NOMO-1 treated with DMSO at 0.1 percent for 48 hours (cell line): Measurements from ENCODE around the gene KLF9.
"Not testable (repeated sequence)": the region's sequence is repeated elsewhere in the genome, so short reads cannot be mapped to it uniquely, and the experiment has no call there.

Source experiments
- DNase-seq: peaks from one replicate; lab custom pipeline; 2025; ENCODE audit not compliant: unreplicated experiment; lab: John Stamatoyannopoulos, UW

The KLF9 gene

DNA sequence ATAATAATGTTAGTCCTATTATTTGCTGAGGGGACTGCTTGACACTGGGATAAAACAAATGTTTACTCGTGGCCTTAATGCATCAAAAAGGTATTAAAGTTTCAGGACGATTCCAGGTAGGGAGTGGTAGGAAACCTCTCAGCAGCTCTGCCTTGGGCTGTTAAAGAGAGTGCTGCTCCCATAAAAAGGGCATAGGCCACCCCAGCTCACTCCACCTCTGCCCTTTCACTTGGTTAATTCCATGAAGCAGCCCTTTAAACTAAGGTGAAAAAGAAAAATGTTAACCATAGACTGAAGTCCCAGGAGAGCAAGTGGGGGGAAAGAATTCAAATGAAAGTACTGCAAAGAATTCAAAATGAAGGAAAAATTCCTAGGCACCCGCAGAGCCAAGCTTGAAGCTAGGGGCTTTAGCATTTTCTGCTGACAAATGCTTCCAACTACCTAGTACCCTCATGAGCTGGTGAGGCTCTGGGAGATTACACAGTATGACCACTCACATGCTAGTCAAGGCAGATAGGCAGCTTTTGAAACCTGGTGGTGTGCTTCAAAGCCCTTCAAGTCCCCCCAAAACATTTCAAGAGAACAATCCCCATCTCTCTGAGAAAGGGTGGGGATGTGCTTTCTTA is 8.5 kb downstream of the KLF9 start:
- no peak for DNase-seq

DNA sequence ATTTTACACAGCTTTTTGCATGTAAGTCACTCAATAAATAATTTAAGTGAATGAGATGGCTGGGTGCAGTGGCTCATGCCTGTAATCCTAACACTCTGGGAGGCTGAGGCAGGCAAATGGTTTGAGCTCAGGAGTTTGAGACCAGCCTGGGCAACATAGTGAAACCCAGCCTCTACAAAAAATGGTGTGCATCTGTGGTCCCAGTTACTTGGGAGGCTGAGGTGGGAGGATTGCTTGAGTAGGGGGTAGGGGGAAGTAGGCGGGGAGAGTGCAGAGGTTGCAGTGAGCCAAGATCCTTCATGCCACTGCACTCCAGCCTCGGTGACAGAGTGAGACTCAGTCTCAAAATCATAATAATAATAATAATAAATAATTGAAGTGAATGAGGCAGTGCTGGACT is 10.2 kb downstream of the KLF9 start:
- no peak for DNase-seq

GRCh38 chr9:70403618-70404025 is 10.8 kb downstream of the KLF9 start:
- DNase-seq, result no peak

DNA sequence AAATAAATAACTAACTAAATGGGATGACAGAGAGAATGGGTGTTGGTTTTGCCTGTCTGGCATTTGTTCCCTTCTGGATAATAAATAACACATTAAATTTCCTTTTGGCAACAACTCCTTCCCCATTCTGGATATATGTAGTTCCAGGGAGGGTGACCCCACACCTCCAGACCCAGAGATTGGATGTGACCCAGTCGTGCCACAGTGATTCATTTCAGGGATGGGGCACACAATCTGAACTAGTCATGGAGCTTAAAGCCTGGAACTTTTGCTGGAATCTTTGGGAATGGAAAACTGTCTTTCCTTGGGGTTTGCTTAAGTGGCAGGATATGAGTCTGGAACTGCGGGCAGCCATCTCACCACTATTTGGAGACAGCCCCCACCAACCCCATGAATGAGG is 11.3 kb downstream of the KLF9 start:
- no peak for DNase-seq

DNA sequence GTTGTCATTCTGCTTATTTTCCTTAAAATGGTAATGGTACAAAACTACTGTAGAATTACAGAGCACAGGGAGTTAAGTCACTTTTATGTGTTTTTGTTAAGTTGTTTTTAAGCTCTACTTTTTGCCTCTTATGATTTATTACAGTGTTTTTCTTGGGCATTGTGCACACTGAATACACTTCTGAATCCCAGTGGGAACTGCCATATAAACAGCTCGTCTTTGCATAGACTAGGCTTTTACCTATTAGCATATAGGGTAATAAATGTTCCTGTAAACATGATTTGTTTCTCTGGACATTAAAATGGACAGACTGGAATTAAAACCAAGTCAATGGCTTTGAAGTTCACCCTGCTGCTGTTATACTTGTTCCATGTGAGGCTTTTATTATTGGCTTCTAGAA is 12.2 kb downstream of the KLF9 start:
- no peak for DNase-seq

- DNase-seq, result not testable (repeated sequence)
These were observed 13.2 kb downstream of the KLF9 start for GRCh38 chr9:70401241-70401640.

DNA sequence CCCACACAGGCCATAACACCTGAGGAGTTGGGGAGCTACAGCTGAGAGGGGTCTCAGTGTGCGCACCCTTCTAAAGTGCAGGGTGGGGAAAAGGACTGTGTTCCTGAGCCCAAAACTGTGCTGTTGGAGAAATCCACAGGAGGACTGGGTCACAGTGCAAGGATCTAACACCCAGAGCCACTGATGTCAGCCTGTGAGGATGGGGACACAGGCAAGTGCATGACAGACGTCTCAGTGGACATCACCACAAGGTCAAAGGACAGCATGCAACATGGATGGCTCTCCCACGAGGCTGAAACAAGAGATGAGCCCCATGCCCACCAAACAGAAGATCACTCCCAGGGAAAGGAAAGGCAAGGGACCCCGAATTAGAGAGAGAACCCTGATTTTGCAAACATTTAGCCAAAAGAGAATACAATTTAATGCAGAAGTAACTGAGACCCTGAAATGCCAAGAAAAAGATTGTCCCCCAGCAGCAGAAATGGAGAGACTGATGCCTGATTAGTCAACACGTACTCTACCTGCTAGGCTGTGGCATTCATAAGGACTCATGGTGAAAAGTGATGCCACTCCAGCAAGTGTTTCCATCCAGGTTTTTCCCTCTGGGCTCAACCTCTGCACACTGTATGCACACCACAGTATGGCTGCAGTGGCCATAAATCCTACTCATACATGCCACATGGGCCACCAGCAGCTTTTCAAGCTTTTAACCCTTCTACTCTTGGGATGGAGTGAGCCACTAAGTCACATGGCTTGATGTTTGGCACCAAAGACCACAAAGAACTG is 14.2 kb downstream of the KLF9 start:
- no peak for DNase-seq

DNA sequence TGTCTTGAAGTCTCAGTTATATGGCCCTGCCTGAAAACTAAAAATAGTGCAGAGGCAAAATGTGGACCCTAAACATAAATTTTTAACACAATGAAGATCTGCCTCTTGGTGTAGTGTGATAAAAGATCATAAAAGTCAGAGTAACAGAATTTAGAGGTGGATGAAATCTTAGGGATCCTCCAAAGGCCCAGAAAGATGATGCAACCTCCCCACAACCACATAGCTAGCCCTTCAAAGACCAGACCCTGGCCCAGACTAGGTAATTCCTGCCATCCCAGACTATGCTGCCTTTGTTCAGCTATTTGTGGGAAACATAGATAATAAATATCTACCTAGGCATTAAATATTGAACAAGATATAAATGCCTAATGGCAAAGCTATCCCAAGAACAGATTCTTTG is 15.3 kb downstream of the KLF9 start:
- DNase-seq, result no peak

- peak; percentile 73 for DNase-seq
These were observed 16.3 kb downstream of the KLF9 start for GRCh38 chr9:70398145-70398556.

DNA sequence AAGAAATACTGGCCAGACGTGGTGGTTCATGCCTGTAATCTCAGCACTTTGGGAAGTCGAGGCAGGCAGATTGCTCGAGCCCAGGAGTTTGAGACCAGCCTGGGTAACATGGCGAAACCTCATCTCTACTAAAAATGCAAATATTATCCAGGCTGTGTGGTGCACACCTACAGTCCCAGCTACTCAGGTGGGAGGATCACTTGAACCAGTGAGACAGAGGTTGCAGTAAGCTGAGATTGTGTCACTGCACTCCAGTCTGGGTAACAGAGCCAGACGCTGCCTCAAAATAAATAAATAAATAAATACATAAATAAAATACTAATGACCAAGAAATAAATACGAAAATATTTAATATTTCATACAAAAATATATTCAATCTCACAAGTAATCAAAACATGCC is 18.8 kb downstream of the KLF9 start:
- DNase-seq, result no peak

- DNase-seq, result no peak
These were observed 21.6 kb downstream of the KLF9 start for GRCh38 chr9:70392850-70393249.

DNA sequence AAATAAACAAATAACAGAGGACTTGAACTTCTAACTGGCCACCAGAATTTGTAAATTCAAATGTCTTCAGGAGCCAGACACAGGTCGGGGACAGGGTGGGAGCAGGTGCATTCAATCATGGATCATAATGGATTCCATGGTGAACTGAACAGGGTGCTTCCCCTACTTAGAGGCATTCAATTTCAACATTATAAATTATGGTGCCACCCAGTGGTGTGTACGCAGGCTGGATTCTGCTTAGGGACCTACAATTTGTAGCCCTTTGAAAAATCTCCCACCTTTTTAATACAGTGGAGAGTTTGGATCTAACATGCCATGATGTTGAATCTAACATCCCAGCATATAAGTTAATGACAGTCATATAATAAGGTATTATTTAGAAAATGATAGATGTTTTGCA is 22.3 kb downstream of the KLF9 start:
- no peak for DNase-seq

GRCh38 chr9:70390933-70391341 is 23.5 kb downstream of the KLF9 start:
- DNase-seq, result no peak

DNA sequence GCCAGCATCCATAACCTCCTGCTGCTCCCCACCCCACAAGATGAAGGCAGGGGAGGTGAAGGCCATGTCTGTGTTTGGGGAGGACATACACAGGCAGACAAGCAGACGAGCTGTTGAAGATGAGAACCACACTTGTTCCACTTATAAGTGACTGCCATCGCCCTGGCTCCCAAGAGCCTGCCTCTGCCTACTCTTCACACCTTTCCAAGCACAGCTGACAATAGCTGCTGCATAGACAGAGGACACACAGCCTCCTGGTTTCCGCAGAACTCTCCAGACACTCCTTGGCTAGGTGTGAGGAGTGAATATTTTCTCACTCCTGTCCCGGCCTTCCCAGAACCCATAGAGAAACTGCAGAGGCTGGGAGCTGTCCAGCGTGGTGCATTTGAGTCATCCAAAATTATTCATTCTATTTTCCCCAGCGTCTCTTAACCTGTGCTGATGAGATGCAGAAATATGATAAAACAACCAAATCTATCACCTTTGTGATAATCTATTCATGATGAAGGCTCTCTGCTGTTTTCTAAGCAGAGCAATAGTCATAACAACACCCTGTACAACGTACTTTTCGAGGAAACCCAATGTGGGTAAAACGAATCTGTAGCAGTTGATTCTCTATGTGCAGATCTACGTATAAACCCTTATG is 24.7 kb downstream of the KLF9 start:
- no peak for DNase-seq

GRCh38 chr9:70389188-70389587 is 25.3 kb downstream of the KLF9 start:
- DNase-seq, result no peak

- DNase-seq, result no peak
These were observed 26.8 kb downstream of the KLF9 start for GRCh38 chr9:70387663-70388062.

DNA sequence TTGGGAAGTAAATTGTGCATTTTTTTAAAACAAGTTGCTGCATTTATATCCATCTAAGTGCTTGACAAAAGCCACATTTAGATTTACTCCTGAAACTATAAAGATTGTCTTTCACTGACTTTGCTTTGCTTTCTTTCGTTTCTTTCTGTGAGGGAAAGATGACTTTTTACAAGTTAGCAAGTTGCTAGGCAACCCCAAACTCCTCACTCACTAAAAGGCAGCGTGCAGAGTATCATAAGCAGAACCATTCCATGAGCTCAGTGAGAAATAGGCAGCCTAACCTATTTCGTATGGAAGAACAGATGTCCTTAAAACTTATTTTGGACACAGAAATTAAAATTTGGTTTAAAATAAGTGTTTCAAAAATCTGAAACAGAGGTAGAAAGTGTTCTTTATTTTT is 29.0 kb downstream of the KLF9 start:
- no peak for DNase-seq

GRCh38 chr9:70382709-70383605 is 31.5 kb downstream of the KLF9 start:
- no peak for DNase-seq

DNA sequence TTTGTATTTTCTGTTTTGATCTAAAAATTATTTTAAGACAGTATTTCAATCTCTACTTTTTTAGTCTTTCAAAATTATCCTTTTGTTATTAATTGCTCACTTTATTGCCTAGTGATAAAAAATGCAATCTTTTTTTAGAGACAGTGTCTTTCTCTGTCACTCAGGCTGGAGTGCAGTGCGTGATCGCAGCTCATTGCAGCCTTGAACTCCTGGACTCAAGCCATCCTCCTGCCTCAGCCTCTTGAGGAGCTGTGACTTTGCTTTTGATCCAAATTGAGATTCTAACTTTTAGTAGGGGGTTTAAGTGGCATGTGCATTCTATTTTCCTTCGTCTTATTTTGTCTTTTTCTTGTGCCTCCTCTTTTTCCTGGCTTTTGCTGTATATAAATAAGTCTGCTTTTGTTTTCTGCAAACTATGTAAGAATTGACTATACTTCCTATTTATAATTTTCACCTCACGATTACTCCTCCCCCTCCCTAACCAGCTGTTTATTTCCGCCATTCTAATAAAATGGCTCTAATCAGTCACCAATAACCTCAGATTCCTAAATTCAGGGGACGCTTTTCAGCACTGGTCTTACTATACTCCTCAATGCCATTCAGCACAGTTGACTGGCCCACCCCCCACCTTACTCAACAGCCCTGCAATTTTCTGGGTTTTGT is 32.3 kb downstream of the KLF9 start:
- DNase-seq, result no peak

- DNase-seq, result no peak
These were observed 39.4 kb downstream of the KLF9 start for GRCh38 chr9:70374962-70375618.
